ENCODE data around the gene RBM11.

GRCh38 chr21:14265023-14265422 is 49.1 kb downstream of the RBM11 start:
- TF ChIP-seq CTCF (tag by site-specific recombination; IDR thresholded peaks at IDR 0.05): no peak
- no peak for TF ChIP-seq ZNF133 (tag by site-specific recombination; IDR thresholded peaks at IDR 0.05)
- no peak for TF ChIP-seq PRDM1 (tag by site-specific recombination; IDR thresholded peaks at IDR 0.05)
- TF ChIP-seq ZNF768 (tag by site-specific recombination; IDR thresholded peaks at IDR 0.05): no peak
- no peak for TF ChIP-seq ZNF274 (IDR thresholded peaks at IDR 0.05; ENCODE audit: low read length)
- TF ChIP-seq ZNF274 (tag by site-specific recombination; IDR thresholded peaks at IDR 0.05; ENCODE audit: borderline replicate concordance): no peak
- TF ChIP-seq ZNF155 (tag by site-specific recombination; IDR thresholded peaks at IDR 0.05): no peak
- no peak for TF ChIP-seq ZNF626 (tag by site-specific recombination; IDR thresholded peaks at IDR 0.05)
- no peak for TF ChIP-seq ZSCAN18 (tag by site-specific recombination; IDR thresholded peaks at IDR 0.05)
- no peak for TF ChIP-seq ZNF433 (tag by site-specific recombination; IDR thresholded peaks at IDR 0.05; ENCODE audit: low read depth)
- TF ChIP-seq ZNF221 (tag by site-specific recombination; IDR thresholded peaks at IDR 0.05; ENCODE audit: borderline replicate concordance): no peak
- no peak for TF ChIP-seq ZNF175 (tag by site-specific recombination; IDR thresholded peaks at IDR 0.05)
